Endodermal cell (in vitro differentiated cells): ENCODE measurements around the gene ARHGEF40. TPM values are rescaled to one million over a fixed set of nuclear protein-coding genes. Genes with fewer than 3 reads are reported as not detected.

Source experiments
- DNase-seq: peaks from one replicate; pipeline ENCODE4 v3.0.0-alpha.2; 2017
- H3K27ac ChIP-seq: 2 replicates; pipeline ENCODE4 v1.5.1; 2013; ENCODE audit warnings: mild to moderate bottlenecking, low read depth, low read length, moderate library complexity
- H3K27me3 ChIP-seq: 2 replicates; pipeline ENCODE4 v1.6.1; 2013; ENCODE audit warnings: mild to moderate bottlenecking, low read length, moderate library complexity; ENCODE audit not compliant: insufficient read depth, control insufficient read depth, poor library complexity, severe bottlenecking
- H3K36me3 ChIP-seq: 2 replicates; pipeline ENCODE4 v1.7.0; 2013; ENCODE audit warnings: mild to moderate bottlenecking, low read length, moderate library complexity; ENCODE audit not compliant: control insufficient read depth, insufficient read depth
- H3K4me1 ChIP-seq: one replicate; pipeline ENCODE4 v1.7.0; 2013; ENCODE audit warnings: low read length; ENCODE audit not compliant: control insufficient read depth, insufficient read depth
- H3K4me3 ChIP-seq: 2 replicates; pipeline ENCODE4 v1.5.1; 2013; ENCODE audit warnings: mild to moderate bottlenecking, low read length, moderate library complexity
- H3K9ac ChIP-seq: 2 replicates; pipeline ENCODE4 v1.6.1; 2013; ENCODE audit warnings: mild to moderate bottlenecking, low read length, moderate library complexity; ENCODE audit not compliant: poor library complexity, severe bottlenecking; ENCODE audit errors: extremely low read depth
- H3K9me3 ChIP-seq: 2 replicates; pipeline ENCODE4 v1.6.1; 2013; ENCODE audit warnings: mild to moderate bottlenecking, low read length, moderate library complexity; ENCODE audit not compliant: control insufficient read depth
- H3K27ac Mint-ChIP-seq: 2 replicates; pipeline ENCODE4 v1.8.0; 2020; ENCODE audit warnings: mixed read lengths
- H3K27me3 Mint-ChIP-seq: 2 replicates; pipeline ENCODE4 v1.8.0; 2021; ENCODE audit warnings: mild to moderate bottlenecking, mixed read lengths; ENCODE audit not compliant: insufficient read depth
- H3K36me3 Mint-ChIP-seq: 2 replicates; pipeline ENCODE4 v1.8.0; 2020; ENCODE audit warnings: low read depth, mixed read lengths
- H3K4me1 Mint-ChIP-seq: 2 replicates; pipeline ENCODE4 v1.8.0; 2020; ENCODE audit warnings: mixed read lengths
- H3K4me3 Mint-ChIP-seq: 2 replicates; pipeline ENCODE4 v1.8.0; 2020; ENCODE audit warnings: mild to moderate bottlenecking, moderate library complexity, mixed read lengths
- H3K9me3 Mint-ChIP-seq: 2 replicates; pipeline ENCODE4 v1.8.0; 2020; ENCODE audit warnings: mild to moderate bottlenecking, mixed read lengths
- WGBS, 2 experiments: methylation state at CpG; one replicate each; pipeline versions ENCODE4 v1.1.5 to v1.1.7; 2013; ENCODE audit warnings: missing lambda C conversion rate in 2 of 2, mixed read lengths in 1 of 2; ENCODE audit not compliant: insufficient coverage in 1 of 2, insufficient read length in 1 of 2; 5-methylcytosine and 5-hydroxymethylcytosine counted together
- total RNA-seq, 2 donors: library from RNA; stranded (reverse); fragmentation: NEBNext Ultra II Directional in 1 of 2; extraction: Animal tissue kit (Norgen Biotek cat#: 25700) in 1 of 2; gene quantifications; 2 replicates in 1 of 2; 3 replicates in 1 of 2; pipeline ENCODE4 v1.2.1, GENCODE V29; 2021
- TF ChIP-seq, protein P1 (sequence below): fragments of 200-600 bp; sonication (generic); conservative IDR thresholded peaks from 2 replicates; pipeline ENCODE4 v1.5.0; 2021; ENCODE audit warnings: antibody characterized with exemption, mild to moderate bottlenecking

ARHGEF40 gene
- total RNA-seq, 2 donors from 2014 or later = 71.1 to 73.5 TPM

DNA sequence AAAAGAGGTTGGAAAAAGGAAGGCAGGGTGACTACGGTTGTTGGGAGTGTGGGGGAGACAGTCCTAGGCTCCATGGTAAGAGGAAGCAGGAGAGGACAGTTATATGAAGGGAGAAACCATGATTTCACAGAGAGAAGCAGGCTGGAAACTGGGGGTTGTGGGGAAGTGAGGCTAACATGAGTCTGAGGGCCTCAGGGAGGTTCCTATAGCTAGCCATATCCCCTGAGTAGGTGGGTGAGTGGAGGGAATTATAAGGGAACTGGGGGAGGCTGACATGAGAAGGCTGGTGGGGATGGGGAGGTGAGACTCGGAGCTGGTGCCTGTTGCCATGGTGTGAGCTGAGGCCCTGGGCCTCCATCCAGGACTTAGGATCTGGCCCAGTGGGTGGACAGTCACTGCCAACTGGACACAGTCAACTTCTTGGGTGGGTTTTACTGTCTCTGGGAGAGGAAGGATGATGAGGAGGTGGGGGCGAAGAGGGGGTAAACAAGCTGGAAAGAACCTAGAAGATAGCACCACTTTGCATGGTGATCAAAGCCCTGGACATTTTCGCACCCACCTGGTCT lies 36.9 kb upstream of the ARHGEF40 start:
- Mint-ChIP-seq H3K4me3 (no peak overlapping the region), H3K27me3 (peaks cover 36% of the 10 kb centered on the region), H3K9me3 (no peaks in the 10 kb centered on the region), H3K27ac (no peak overlapping the region), H3K36me3 (no peaks in the 10 kb centered on the region), H3K4me1 (peaks cover 2% of the 10 kb centered on the region)
- Histone ChIP-seq H3K9ac (no peak overlapping the region), H3K9me3 (no peaks in the 10 kb centered on the region), H3K27ac (no peak overlapping the region), H3K27me3 (no peaks in the 10 kb centered on the region), H3K4me3 (no peak overlapping the region), H3K4me1 (no peaks in the 10 kb centered on the region), H3K36me3 (no peaks in the 10 kb centered on the region)
- TF ChIP-seq, protein P1, sequence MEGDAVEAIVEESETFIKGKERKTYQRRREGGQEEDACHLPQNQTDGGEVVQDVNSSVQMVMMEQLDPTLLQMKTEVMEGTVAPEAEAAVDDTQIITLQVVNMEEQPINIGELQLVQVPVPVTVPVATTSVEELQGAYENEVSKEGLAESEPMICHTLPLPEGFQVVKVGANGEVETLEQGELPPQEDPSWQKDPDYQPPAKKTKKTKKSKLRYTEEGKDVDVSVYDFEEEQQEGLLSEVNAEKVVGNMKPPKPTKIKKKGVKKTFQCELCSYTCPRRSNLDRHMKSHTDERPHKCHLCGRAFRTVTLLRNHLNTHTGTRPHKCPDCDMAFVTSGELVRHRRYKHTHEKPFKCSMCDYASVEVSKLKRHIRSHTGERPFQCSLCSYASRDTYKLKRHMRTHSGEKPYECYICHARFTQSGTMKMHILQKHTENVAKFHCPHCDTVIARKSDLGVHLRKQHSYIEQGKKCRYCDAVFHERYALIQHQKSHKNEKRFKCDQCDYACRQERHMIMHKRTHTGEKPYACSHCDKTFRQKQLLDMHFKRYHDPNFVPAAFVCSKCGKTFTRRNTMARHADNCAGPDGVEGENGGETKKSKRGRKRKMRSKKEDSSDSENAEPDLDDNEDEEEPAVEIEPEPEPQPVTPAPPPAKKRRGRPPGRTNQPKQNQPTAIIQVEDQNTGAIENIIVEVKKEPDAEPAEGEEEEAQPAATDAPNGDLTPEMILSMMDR = no peak
- 92% methylated on average over 4 of the region's 4 CpGs for WGBS, 2 experiments
- DNase-seq = no peak

DNA sequence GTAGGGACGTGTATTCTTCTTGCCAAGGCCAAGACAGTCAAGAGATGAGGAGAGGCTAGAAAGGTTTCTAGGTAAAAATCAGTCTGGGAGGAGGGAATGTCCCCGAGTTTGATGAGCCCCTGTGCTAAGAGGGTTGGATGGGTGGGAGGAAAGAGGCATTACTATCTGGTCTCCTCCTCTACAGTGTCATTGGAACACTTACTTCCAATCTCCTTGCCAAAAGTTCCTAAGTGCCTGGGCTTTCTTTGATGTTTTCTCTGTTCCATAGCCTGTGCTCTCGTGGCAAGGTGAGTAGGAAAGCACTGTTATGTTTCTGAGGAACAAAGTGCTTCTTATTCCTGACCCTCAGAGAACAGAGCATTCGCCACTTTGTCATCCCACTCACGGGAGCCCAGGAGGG lies 35.4 kb upstream of the ARHGEF40 start, which contains the start of gene RNASE13:
Gene RNASE13 (minus strand): TSS at position 101 of the 400 bp plus-strand sequence. CDS start 519 bp downstream, outside the sequence.
- Mint-ChIP-seq H3K4me1 (peaks cover 17% of the 10 kb centered on the region), H3K4me3 (no peak within 1 kb of the TSS)
- WGBS, 2 experiments = 89 to 95% methylated on average over 2 to 5 of the region's 5 CpGs

DNA sequence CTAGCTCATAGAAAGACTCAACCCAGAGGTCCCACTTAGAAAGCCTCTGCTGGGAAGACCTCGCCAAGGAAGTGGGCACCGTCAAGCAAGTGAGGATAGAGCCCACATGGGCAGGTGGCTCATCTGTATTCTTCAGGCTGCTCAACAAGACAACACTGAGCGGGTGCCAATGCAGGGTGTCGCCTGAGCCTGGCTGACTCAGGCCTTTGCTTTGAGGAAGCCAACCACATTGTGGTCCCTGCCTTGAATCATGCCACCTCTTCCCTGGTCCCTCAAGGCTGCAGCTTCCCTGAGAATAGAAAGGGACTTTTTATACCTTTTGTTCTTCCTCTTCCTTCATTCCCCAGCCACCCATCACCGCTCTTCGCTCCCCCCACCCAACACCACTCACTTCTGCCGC lies 33.4 kb upstream of the ARHGEF40 start:
- H3K36me3 ChIP-seq = no peaks in the 10 kb centered on the region
- DNase-seq = no peak
- H3K27me3 ChIP-seq = no peaks in the 10 kb centered on the region
- Mint-ChIP-seq H3K4me3 (no peak overlapping the region), H3K27me3 (peaks cover 31% of the 10 kb centered on the region), H3K9me3 (no peaks in the 10 kb centered on the region), H3K27ac (no peak overlapping the region), H3K4me1 (peaks cover 27% of the 10 kb centered on the region), H3K36me3 (no peaks in the 10 kb centered on the region)
- no peak overlapping the region for H3K4me3 ChIP-seq
- TF ChIP-seq, protein P1 = no peak
- WGBS, 2 experiments = 92 to 96% methylated on average over 4 to 7 of the region's 7 CpGs
- H3K27ac ChIP-seq = no peak overlapping the region
- H3K9me3 ChIP-seq = no peaks in the 10 kb centered on the region
- no peak overlapping the region for H3K9ac ChIP-seq
- peaks cover 4% of the 10 kb centered on the region for H3K4me1 ChIP-seq

More for the DNA sequence above, 35.4 kb upstream of the ARHGEF40 start, which contains the start of gene RNASE13:
- no peak for DNase-seq
- Histone ChIP-seq H3K36me3 (no peaks in the 10 kb centered on the region), H3K9me3 (no peaks in the 10 kb centered on the region), H3K9ac (no peak within 1 kb of the TSS), H3K4me1 (peaks cover 1% of the 10 kb centered on the region), H3K4me3 (no peak within 1 kb of the TSS), H3K27ac (no peak within 1 kb of the TSS), H3K27me3 (no peaks in the 10 kb centered on the region)
- Mint-ChIP-seq H3K27ac (no peak within 1 kb of the TSS), H3K27me3 (peaks cover 36% of the 10 kb centered on the region), H3K36me3 (no peaks in the 10 kb centered on the region), H3K9me3 (no peaks in the 10 kb centered on the region)
- TF ChIP-seq, protein P1 = no peak
